Measurements from ENCODE around the gene VWA8.

- TF ChIP-seq, protein P1, sequence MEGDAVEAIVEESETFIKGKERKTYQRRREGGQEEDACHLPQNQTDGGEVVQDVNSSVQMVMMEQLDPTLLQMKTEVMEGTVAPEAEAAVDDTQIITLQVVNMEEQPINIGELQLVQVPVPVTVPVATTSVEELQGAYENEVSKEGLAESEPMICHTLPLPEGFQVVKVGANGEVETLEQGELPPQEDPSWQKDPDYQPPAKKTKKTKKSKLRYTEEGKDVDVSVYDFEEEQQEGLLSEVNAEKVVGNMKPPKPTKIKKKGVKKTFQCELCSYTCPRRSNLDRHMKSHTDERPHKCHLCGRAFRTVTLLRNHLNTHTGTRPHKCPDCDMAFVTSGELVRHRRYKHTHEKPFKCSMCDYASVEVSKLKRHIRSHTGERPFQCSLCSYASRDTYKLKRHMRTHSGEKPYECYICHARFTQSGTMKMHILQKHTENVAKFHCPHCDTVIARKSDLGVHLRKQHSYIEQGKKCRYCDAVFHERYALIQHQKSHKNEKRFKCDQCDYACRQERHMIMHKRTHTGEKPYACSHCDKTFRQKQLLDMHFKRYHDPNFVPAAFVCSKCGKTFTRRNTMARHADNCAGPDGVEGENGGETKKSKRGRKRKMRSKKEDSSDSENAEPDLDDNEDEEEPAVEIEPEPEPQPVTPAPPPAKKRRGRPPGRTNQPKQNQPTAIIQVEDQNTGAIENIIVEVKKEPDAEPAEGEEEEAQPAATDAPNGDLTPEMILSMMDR (optimal IDR thresholded peaks at IDR 0.05 in 1 of 3, IDR thresholded peaks at IDR 0.05 in 1 of 3, conservative IDR thresholded peaks at IDR 0.05 in 1 of 3; ENCODE audit: extremely low read depth in 1 of 3, insufficient read depth in 2 of 3, low read length in 3 of 3): no peak
- no peak for TF ChIP-seq EZH2 (IDR thresholded peaks at IDR 0.05; ENCODE audit: low read length)
Observed at GRCh38 chr13:41909506-41909905, 51.4 kb downstream of the VWA8 start.
